GM19467 (cell line): ENCODE data around the gene ZMIZ2.
"Not testable (repeated sequence)": the region's sequence is repeated elsewhere in the genome, so short reads cannot be mapped to it uniquely, and the experiment has no call there.

Experiments used
- ATAC-seq: cut with Tn5 transposase; IDR thresholded peaks from one replicate; pipeline ENCODE4 v1.9.1; 2021; ENCODE audit warnings: mild to moderate bottlenecking, moderate library complexity; ENCODE audit not compliant: unreplicated experiment

Gene ZMIZ2

GRCh38 chr7:44798649-44799305 is 50.1 kb downstream of the ZMIZ2 start:
- ATAC-seq = no peak

DNA sequence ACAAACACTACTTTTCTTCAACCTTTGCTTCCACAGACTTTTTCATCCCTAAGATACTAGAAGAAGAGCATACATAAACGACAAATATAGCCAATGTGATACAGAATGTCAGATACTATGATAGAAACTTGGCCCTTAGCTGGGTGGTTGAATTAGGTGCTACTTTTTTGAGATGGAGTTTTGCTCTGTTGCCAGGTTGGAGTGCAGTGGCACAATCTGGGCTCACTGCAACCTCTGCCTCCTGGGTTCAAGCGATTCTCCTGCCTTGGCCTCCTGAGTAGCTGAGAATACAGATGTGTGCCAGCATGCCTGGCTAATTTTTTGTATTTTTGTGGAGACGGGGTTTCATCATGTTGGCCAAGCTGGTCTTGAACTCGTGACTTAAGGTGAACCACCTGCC is 51.3 kb downstream of the ZMIZ2 start:
- ATAC-seq = no peak

DNA sequence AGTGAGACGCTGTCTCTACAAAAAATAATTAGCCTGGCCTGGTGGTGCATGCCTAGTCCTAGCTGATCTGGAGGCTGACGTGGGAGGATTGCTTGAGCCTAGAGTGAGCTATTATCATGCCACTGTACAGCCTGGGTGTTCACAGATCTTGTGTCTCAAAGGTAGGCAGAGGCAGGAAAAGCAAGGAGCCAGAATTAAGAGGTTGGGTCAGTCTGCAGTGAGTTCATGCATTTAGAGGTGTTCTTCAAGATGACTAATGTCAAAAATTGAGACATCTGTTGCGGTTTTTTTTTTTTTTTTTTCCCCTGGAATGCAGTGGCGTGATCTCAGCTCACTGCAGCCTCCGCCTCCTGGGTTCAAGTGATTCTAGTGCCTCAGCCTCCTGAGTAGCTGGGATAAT is 53.2 kb downstream of the ZMIZ2 start:
- no peak for ATAC-seq

DNA sequence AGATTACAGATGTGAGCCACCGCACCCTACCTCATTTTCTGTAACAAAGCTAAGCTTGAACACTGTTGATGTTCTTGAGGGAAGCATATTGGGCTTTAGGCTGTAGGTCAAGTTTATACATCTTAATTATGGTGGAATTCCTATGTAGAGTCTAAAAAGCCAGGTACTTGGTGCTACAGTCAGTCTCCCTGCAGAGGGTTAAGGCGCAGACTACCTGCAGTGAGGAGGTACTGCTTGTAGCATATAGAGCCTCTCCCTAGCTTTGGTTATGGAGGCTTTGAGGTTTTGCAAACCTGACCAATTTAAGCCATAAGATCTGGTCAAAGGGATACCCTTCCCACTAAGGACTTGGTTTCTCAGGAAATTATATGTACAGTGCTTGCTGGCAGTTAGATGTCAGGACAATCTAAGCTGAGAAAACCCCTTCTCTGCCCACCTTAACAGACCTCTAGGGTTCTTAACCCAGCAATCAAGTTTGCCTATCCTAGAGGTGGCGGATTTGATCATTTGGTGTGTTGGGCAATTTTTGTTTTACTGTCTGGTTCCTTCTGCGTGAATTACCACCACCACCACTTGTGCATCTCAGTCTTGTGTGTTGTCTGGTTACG is 53.9 kb downstream of the ZMIZ2 start:
- no peak for ATAC-seq

DNA sequence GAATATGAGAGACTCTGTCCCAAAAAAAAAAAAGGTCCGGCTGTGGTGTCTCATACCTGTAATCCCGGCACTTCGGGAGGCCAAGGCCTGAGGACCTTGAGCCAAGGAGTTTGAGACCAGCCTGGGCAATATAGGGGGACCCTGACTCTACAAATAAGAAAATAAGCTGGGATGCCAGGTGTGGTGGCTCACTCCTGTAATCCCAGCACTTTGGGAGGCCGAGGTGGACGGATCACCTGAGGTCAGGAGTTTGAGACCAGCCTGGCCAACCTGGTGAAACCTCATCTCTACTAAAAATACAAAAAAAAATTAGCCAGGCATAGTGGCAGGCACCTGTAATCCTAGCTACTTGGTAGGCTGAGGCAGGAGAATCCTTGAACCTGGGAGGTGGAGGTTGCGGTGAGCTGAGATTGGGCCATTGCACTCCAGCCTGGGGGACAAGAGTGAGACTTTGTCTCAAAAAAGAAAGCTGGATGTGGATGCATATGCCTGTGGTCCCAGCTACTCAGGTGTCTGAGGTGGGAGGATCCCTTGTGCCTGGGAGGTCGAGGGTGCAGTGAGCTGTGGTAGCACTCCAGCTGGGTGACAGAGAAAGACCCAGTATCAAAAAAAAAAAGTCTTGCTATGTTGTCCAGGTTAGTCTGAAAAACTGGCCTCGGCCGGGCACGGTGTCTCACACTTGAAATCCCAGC is 55.3 kb downstream of the ZMIZ2 start:
- ATAC-seq = not testable (repeated sequence)

DNA sequence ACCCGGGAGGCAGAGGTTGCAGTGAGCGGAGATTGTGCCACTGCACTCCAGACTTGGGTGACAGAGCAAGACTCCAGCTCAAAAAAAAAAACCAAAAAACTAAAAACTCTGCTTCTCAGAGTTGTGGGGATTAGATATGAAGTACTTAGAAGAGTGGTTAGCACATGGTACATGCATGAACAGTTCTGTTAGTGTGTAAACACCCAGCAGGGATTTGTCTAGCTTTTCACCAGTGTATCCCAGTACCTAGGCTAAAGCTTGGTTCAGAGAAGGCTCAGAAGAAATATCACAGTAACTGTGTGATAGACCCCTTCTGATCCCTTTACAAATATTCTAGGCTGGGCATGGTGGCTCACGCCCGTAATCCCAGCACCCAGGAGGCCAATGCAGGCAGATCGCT is 57.3 kb downstream of the ZMIZ2 start:
- no peak for ATAC-seq

- no peak for ATAC-seq
These were observed 60.3 kb downstream of the ZMIZ2 start for GRCh38 chr7:44808914-44809393.

DNA sequence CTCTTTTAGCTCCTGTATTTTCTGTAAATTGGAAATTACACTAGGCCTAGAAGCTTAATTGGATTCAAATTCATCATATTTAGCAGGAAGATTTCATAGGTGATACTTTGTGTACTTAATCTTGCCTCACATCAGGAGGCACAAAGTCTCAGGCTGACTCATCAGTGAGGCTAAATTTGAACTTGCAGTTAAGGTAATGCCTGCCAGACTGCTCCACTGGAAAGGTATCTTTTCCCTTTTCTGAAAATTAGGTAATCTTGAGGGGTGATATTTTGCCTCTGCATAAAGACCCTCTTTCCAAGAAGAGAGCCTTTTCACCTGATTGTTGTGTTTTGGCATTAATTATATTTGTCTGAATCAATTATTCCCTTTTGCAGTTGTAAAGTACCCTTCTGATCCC is 62.4 kb downstream of the ZMIZ2 start:
- no peak for ATAC-seq

DNA sequence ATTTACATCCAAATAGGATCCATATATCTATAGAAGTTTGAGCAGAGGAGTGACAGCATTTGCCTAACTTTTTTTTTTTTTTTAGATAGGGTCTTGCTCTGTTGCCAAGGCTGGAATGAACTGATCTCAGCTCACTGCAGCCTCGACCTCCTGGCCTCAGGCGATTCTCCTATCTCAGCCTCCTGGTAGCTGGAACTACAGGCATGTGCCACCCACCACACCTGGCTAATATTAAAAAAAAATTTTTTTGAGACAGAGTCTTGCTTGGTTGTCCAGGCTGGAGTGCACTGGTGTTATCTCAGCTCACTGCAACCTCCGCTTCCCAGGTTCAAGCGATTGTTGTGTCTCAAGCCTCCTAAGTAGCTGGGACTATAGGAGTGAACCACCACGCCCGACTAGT is 62.9 kb downstream of the ZMIZ2 start:
- ATAC-seq = no peak

- ATAC-seq = no peak
These were observed 66.3 kb downstream of the ZMIZ2 start for GRCh38 chr7:44814919-44815318.

DNA sequence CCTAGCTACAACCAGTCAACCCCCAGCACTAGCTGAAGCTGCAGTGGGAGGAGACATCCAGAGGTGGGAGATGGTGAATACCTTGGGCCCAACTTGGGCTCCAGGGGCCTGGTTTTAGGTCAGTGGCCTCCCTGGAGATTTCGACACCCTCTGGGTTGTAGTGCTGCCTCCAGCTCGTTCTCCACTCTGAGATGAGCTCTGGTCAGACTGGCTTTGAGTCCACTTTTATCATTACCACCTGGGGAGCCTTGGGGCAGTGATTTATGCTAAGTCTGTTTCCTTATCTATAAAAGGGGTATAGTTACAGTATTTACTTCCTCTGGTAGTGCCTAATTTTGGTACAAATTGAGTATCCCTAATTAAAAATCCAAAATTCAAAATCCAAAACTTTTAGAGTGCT is 70.6 kb downstream of the ZMIZ2 start:
- no peak for ATAC-seq
